DMS79 treated with DMSO at 0.1 percent for 48 hours (cell line): Measurements from ENCODE around the gene EEF1A2.

Experiments used
- DNase-seq: peaks from one replicate; lab custom pipeline; 2025; lab: John Stamatoyannopoulos, UW

The EEF1A2 gene

DNA sequence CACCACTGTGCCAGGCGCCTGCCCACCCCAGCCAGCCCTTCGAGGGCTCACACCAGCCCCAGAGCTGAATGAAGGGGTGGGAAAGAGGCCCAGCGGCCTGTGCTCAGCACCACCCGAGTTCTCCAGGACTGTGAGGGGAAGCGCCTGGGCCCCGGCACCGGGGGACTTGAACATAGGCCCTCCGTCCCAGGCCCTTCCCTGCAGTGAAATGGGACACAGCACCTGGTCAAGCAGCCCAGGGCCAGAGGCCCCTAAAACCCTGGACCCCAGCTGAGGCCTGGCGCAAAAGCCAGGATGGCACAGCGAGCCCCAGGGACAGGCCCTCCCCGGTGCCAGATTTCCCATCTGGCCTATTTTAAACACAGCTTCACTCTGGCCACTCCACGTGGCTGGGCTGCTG, 30.5 kb downstream of the EEF1A2 start:
- no peak for DNase-seq

DNA sequence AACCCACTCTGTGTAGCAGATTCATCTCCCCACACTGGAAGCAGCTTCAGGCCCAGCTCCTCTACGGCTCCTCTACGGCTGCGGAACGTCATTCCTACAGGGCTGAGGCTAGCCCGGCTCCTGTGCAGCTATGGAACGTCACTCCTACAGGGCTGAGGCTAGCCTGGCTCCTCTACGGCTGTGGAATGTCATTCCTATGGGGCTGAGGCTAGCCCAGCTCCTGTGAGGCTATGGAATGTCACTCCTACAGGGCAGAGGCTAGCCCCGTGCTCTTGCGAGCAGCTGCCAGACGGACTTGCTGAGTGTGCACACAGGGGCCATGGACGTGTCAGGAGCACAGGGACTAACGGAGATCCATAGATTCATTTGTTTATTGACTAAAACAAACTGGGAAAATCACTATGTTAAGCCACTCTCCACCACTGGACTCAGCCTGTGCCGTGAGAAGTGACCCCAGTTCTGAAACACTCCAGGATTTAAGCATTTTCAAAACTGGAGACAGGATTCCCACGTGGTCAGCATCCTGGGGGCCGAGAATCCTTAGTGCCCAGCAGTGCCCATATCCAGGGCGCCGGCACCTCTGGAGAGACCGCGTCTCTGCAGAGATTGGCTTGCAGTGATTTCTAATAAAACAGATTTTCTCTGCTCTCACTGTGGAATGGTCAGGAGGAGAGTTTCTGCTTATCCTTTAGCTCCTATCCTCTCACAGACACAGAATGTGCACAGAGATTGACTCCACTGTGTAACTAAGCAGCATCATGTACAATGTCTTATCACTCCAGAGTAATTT, 31.4 kb downstream of the EEF1A2 start:
- DNase-seq = no peak

DNA sequence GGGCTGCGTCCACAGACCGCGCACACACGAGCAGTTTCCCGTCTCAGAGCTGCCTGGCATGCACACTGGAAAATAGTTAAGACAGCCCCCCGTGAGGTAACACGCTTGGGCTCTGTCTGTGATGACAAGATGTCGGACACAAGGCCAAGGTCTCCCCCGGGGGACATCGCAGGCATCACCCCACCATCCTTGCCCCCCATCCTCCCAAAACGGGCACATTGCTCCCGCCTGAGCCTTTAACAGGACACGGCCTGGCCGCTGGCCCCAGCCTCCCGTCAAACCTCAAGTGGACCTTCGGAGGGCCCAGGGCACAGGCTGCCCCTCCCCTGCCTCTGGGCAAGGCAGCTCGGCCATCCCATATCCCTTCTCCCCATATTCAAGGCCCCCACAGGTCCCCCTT, 32.0 kb downstream of the EEF1A2 start:
- no peak for DNase-seq

DNA sequence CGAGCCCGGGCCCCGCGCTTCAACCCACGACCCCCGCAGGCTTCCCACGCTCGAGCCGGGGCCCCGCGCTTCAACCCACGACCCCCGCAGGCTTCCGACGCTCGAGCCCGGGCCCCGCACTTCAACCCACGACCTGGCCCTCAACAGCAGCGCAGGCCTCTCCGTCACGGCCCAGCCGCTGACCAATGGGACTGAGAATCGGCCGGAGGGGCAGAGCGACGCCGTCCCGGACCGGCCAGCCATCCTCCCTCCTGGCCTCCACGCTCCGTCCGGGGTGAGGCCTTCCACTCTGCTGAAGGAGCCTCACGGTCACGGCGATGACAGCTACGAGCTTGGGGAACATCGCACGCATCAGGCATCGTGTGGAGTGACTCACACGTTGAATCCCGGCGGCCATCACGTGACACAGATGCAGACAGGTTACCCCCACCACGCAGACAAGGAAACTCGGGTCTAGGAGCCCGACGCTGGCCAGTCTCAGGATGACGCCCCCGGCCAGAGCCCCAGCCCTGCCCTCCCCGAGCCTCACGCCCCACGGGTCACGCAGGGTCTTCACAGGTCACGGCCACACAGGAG, 32.5 kb downstream of the EEF1A2 start:
- no peak for DNase-seq

DNA sequence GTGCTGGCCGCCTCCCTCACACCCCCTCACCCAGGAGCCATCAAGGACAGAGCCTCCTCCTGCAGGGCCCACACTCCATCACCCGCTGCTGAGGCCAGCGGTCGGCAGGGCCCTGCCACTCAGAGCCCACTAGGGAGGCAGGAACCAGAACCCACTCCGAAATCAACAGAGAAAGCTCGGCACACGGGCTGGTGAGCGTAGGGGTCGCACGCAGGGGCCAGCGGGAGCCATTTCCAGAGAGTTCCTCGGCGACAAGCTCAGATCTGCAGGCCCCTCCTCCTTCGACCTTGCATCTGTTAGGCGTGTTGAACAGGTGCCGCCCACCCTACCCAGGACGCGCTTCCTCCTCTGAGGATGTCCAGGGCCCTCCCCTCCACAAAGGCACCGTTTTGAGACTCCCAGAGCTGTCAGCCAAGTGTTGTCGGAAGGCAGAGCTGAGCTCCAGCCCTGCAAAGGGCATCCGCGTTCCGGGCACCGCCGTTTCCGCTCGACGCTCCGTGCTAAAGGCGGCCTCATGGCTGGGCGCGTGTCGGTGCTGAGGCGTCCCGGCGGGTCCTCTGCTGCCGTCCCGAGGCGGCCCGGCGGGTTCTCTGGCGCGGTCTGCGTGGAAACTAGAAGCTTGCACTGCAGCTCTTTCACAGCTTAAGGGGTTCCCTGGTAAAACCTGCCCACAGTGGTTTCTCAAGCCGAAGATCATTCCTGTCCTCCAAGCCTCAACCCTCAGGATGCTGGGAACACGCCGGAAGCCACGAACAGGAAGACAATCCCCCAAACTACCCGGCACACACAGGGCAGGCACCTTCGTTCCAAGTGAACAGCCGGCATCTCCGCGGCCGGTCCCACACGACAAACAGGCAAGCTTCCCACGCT, 33.3 kb downstream of the EEF1A2 start:
- no peak for DNase-seq

DNA sequence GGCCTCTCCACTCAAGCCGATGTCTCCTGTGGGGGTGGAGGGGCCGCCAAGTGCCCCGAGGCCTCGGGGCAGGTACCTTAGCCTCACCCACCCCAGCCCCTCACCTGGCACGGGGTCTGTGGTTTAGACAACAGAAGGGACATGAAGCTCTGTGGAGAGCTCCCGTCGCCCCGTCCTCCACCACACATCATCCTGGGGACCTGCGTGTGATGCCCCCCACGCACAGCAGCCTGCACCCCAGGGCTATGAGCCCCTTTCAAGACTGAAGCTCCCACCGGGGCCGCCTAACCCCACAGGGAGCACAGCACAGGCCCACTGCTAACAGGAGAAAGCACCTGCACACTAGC, 34.6 kb downstream of the EEF1A2 start:
- no peak for DNase-seq

DNA sequence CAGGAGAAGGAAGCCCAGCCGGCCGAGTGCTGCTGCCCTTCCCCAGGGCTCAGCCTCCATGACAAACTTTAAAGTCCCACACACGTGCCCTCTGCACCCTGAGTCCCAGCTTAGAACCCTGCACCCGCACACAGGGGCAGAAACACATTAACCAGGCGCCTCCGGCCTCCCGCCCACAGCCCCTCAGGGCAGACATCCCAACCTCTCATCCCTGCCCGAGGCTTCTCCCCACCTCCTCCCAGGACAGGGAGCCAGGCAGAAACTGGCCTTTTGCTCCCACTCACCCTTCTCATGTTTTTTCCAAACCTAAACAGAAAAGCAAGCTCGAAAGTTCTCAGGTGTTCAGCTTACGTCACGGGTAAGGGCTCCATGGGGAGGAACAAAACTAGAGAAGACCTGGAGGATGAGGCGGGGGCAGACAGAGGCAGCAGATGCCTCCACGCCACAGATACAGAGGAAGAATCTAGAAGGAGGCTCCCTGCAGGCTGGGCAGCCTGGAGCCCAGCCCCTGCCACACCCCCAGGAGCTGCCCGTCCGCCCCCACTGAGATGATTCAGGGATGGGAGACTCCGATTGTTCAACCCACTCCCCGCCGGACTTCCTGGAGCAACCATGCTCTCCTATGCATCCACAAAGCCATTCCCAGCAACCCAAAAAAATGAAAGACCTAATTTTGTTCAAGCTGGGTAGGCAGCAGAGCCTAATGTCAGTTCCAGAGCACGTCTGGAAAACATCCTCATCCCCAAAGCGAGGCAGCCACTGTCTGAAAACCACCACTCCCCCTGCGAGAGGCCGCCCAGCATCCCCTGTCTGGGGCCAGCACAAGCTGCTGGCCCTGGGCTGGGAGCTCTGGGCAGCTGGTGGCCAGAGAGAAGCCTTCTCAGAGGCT, 35.2 kb downstream of the EEF1A2 start:
- no peak for DNase-seq

DNA sequence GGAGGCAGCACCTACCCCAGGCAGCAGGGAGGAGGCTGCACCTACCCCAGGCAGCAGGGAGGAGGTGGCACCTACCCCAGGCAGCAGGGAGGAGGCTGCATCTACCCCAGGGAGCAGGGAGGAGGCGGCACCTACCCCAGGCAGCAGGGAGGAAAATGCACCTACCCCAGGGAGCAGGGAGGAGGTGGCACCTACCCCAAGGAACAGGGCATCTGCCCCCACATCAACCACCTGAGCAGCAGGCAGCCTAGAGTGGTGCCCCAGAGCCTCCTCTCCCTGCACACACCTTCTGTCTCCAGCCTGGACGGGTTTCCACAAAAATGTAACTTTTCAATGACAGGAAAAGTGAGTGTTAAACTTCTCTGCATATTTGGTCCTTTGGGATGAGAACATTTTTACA, 36.6 kb downstream of the EEF1A2 start:
- DNase-seq = no peak

DNA sequence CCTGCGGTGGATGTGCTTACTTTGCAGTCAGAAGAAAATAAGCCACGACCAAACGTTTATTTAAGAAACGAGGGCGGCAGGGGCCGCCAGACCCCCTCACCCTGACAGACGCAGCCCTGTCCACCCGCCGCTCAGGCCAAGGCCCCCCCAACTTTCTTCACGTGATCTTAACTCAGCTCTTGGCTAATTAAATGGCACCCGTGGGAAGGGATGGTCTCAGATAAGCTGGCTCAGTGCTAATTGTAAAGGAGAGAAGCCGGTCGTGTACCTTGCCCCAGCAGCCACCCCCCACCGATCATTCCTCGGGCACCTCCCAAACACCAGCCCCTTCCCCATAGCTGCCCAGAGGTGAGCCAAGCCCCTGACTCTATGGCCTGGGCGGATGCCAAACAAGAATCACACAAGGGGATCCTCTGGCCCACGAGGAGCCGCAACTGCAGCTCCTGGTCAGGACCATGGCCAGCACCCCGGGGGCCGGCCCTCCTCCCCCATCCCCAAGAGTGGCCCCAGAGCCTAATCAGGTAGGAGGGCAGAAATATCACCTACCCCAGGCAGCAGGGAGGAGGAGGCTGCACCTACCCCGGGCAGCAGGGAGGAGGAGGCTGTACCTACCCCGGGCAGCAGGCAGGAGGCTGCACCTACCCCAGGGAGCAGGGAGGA, 37.6 kb downstream of the EEF1A2 start:
- DNase-seq = no peak

DNA sequence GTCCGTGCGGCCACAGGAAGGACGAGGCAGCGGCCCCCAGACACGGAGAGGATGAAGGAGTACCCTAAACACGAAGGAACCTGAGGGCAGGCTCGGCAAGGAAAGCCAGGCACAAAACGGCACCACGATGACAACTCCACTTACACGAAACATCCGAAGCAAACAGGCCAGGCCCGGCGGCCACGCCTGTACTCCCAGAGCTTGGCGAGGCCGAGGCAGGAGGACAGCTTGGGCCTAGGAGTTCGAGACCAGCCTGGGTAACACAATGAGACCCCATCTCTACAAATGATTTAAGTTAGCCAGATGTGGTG, 39.9 kb downstream of the EEF1A2 start:
- DNase-seq = no peak

DNA sequence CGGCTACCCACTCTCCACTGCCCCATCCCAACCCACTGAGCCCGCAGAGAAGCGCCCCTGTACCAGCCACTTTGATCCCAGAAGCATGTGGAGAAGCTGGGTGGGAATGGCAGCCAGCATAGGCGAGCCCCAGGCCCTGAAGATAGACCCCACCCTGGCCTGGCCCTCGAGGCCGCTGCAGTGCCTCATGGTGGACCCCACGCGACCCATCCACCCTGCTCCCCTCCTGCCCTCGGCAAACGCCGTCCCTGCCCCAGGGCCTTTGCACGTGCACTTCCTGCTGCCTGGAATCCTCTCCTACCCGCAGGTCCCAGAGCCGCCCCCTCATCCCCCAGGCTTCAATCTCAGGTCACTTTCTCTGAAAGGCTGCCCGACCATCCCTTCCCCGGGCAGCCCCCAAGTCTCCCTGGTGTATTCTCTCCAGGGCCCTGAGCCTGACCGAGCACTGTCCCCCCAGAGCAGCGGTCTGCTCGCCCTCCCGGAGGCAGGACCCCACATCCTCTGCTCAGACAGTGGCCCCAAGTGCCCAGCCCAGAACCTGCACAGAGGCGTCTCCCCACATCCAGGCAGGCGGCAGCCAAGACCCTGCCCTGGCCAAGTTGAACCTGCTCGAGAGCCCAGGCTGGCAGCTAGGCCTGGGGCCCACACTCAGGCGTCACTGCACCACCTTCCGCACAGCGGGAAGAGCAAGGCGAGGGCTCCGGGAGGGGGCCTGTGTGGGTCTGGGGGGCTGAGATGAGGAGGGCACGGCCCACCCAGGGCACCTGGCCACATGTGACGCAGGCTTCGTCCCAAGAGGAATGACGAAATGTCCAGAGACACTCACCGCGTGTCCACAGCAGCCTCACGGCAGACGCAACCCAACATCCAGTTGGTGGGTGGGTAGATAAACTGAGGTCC, 40.5 kb downstream of the EEF1A2 start:
- DNase-seq = no peak

DNA sequence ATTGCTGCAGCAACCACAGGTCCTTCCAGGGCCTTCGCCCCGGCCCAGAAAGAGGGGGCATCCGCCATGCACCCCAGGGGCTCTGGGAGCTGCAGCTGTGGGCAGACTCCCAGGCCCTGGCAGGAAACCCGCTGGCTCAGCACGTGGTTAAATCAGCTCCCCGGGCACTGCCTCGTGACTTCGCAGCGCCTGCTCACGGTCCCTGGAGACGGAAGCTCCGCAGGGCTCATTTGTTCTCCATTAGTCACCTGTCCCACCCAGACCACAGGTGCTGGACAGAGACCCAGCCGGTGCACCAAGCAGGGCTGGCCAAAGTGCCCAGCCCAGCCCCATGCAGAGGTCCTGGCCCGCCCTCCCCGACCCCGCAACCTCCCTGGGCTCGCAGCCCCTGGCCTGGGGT, 41.1 kb downstream of the EEF1A2 start:
- no peak for DNase-seq

DNA sequence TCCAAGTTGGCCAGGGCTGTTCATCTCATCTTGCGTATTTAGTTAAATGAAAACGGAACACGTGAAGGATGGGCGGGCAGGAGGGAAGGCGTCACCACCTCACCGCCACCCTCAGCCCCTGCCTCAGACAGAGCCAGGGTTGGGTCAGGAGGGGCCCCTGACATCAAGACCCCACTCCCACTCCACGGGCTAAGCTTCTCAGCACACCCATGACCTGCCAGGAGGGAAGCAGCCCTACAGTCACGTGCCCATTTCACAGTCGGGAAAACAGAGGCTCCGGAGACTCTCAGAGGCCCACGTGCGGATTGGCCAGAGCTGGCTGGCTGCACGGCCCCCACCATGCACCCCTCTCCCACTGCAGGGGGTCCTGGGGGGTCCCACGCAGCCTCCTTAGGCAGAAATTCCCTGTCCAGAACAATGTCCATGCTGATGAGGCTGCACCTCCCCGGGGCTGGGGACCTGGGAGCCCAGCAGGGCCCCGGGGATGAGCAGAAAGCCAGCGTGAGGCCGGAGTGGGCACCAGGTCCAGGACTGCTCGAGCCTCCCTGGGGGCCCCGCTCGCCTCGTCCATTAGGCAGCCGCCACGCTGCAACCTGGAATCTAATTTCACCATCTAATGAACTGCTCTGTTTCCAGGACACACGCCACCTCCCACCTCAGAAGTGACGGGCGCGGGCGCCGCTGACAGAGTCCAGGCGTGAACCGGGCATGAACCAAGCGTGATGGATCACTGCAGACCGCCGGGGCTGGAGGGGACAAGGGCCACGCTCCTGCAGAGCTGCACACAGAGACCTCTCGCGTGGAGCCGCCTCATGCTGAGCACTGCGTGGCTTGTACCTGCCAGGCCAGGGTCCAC, 42.2 kb downstream of the EEF1A2 start:
- no peak for DNase-seq

DNA sequence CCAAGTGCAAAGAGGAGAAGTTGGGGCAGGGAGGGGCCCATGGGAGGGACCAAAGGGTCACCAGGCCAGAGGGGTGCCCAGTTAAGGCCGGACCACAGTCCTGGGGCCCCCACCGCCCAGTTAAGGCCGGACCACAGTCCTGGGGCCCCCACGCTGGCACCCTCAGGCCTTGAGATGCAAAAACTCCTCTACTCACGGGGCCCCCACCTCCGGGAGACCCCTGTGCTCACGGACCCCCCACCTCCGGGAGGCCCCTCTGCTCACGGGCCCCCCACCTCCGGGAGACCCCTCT, 43.4 kb downstream of the EEF1A2 start:
- no peak for DNase-seq

DNA sequence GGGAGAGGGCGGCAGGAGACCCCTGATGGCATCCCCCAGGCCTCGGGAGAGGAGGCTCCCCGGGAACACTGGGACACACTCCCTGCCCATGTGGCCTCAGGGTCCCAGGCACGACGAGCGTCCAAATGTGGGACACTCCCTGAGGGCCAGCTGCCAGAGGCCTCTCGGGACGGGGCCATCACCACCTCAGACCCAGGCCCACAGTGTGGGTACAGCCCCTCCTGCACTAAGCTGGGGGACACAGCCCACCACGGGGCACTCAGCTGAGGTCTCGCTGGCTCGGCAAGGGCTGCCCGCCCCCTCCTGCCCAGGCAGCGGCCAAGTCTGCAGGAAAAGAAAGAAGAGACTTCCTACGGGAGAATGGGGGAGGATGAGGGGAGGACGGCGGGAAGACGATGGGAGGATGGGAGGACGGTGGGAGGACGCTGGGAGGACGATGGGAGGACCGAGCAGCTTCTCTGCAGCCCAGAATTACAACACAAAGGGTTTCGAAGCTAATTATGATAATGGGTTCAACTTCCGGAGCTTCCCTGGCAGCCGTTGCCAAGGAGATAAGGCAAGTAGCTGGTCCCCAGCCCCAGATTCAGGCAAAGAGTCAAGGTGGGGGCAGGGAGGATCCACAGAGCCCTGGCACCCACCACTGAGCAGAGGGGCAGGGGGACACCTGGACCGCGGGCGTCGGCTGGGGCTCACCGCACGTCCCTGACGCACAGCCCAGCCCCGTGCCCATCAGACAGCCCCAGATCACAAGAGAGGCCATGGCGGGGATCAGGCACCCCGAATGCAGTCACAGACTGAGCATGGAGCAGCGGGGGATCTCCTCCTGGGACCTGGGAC, 43.9 kb downstream of the EEF1A2 start:
- no peak for DNase-seq

DNA sequence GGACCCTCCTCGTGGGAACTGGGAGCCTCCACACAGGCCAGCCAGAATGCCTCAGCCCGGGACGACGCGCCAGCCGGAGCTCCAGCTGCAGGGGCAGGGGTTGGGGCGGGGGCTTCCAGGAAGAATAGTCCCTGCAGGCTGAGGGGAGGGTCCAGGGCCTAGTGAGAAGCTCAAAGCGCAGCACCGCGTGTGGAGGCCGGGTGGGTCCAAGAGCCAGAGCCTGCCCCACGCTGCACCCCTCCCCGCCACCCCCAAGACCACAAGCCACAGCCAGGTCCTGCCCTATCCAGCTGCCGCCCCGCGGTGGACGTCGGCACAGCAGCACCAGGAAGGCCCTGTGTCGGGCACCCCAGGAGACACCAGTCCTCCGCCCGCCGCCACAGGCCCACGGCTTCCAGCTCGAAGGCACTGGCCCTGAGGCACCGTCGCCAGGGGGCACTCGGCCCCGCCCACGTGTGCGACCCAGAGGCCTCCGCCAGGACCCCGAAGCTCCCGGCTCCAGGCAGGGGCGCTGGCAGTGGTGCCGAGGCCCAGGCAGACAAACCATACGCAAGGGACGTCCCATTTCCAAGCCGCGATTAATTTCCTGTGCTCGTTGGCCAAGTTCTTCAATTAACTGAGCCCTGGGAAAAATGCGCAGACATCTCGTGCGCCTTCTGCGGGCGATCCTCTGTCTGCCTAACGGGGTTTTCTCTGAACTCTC, 45.9 kb downstream of the EEF1A2 start:
- no peak for DNase-seq

DNA sequence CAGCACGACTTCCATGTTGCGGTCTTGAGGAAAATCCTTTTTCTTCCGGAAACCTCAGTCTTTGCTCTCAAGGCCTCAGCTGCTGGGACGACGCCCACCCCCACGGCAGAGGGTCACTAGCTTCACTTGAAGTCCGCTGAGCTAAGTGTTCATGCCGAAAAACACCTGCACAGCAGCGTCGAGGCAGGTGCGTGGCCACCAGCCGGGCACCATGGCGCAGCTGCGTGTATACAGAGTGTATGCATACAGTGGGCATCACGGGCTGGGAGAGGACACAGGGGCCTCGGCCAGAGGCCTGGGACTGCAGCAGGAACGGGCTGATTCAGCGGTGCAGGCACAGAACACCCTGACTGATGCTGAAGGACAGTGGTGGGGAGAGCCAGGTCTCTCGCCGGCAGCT, 46.5 kb downstream of the EEF1A2 start:
- DNase-seq = no peak

DNA sequence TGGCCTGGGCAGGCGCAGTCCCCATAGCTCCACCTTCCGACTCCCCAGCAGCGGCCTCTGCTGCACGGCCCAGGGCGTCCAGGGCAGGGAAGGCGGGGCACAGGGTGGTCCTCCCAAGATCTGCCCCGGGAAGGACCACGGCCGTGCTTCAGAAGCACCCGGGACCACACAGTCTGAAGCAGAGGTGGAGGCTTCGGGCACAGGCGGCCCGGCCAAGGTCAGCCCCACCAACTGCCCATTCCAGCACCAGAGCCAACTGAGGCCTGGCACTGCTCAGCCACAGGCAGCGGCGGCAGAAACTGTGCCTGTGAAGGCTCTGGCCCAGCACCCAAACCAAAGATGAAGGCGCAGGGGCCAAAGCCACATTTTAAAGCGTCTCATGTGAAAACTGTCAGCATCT, 47.1 kb downstream of the EEF1A2 start:
- no peak for DNase-seq
